A204.1 (cell line): ENCODE measurements around the gene DBF4.
A peak's percentile ranks its signal among the peaks of the same experiment; 100 is the strongest.
"Not testable (repeated sequence)": the region's sequence is repeated elsewhere in the genome, so short reads cannot be mapped to it uniquely, and the experiment has no call there.

ENCODE experiments used
- FAIRE-seq: peaks from 2 replicates; lab custom pipeline; 2012; peaks lifted over from hg19 to GRCh38; lab: Jason Lieb, UNC

The DBF4 gene

DNA sequence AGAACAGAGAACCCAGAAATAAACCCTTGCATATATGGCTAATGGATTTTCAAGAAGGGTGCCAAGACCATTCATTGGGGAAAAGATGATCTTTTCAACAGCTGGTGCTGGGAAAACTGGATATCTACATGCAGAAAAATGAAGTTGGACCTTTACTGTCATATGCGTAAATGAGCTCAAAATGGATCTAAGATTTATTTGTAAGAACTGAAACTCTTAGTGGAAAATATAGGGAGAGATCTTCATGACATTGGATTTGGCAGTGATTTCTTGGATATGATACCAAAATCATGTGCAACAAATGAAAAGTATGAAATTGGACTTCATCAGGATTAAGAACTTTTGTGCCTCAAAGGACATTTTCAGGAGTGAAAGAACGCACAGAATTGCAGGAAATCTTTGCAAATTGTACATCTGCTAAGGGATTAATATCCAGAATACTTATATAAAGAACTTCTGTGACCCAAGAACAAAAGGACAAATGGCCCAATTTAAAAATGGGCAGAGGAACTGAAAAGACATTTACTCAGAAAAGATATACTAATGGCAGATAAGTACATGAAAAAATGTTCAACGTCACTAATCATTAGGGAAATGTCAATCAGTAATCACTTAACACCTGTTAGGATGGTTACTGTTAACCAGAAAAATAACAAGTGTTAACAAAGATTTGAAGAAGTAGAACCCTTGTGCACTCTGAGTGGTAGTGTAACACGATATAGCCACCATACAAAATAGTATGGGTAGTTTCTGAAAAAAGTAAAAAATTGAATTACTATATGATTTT is 6.1 kb downstream of the DBF4 start:
- FAIRE-seq: no peak

DNA sequence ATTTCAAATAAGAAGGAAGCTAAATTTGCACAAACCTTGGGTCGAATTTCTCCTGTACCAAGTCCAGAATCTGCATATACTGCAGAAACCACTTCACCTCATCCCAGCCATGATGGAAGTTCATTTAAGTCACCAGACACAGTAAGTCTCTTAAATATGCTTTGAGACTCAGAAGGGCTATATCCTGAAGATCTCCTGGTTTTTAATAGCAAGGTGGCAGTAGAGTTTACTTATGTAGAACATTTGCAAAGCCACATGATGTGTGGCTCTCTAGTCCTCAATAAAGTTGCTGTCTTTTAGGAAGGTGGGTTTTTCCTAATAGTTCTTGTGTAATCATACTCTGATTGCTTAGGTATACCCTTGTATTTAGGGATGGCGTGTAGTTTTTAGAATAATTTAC is 8.7 kb downstream of the DBF4 start:
- no peak for FAIRE-seq

- FAIRE-seq: peak; percentile 99
These were observed 10.6 kb downstream of the DBF4 start for GRCh38 chr7:87886875-87887274.

GRCh38 chr7:87895363-87895762 is 19.1 kb downstream of the DBF4 start:
- no peak for FAIRE-seq

- no peak for FAIRE-seq
These were observed 23.0 kb downstream of the DBF4 start for GRCh38 chr7:87899255-87899654.

GRCh38 chr7:87907136-87907906 is 31.0 kb downstream of the DBF4 start:
- FAIRE-seq: not testable (repeated sequence)

DNA sequence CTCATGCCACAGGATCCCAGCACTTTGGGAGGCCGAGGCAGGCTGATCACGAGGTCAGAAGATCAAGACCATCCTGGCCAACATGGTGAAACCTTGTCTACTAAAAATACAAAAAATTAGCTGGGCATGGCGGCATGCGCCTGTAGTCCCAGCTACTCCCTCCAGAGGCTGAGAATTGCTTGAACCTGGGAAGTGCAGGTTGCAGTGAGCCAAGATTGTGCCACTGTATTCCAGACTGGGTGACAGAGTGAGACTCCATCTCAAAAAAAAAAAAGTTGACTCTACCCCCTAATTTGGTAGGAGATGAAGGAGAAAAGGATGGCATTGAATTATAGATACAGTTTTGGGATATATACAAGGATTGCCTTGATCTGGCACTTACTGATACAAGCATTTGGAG is 32.5 kb downstream of the DBF4 start:
- not testable (repeated sequence) for FAIRE-seq

DNA sequence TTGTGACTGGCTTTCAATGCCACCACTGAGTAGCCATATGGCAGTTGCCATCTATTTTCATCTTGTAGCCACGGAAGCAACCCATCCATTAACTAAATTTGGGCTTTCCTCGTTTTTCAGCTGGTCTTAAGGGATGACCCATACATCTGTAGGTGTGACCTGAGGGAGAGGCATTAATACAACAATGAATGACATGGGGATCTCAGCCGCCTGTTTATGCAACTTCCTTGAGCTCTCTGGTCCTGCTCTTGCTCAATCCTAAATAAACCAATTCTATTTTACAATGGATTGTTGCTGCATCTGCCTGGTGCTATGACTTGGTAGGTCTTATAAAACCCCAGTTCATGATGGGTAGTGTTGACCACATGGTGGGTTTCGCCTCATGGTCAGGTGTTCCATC is 35.8 kb downstream of the DBF4 start:
- no peak for FAIRE-seq

DNA sequence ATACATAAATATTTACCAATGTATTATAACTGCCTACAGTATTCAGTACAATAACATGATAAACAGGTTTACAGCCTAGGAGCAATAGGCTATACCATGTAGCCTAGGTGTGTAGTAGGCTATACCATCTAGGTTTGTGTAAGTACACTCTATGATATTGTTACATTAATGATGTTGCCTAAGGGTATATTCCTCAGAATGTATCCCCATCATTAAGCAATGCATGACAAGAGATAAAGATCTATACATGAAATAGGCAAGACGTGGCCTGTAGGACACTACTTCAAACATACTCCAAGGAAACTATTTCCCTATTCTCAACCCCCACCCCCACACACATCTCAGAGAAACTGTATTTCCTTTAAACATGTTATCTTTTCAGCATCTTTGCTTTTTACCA is 42.4 kb downstream of the DBF4 start:
- FAIRE-seq: no peak

- FAIRE-seq: no peak
These were observed 43.6 kb downstream of the DBF4 start for GRCh38 chr7:87919875-87920274.

- no peak for FAIRE-seq
These were observed 44.3 kb downstream of the DBF4 start for GRCh38 chr7:87920578-87920977.

DNA sequence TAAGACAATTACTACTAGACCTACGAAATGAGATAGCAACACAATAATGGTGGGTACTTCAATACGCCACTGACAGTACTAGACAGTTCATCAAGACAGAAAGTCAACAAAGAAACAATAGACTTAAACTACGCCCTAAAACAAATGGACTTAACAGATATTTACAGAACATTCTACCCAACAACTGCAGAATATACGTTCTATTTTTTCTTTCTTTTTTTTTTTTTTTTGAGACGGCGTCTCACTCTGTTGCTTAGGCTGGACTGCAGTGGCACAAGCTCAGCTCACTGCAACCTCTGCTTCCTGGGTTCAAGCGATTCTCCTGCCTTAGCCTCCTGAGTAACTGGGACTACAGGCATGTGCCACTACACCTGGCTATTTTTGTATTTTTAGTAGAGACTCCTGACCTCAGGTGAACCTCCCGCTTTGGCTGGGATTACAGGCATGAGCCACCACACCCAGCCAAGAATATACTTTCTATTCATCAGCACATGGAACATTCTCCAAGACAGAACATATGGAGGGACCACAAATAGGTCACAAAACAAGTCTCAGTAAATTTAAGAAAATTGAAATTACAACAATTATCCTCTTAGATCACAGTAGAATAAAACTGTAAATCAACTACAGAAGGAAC is 46.6 kb downstream of the DBF4 start:
- FAIRE-seq: not testable (repeated sequence)

GRCh38 chr7:87926581-87927461 is 50.5 kb downstream of the DBF4 start:
- FAIRE-seq: no peak

- no peak for FAIRE-seq
These were observed 57.3 kb downstream of the DBF4 start for GRCh38 chr7:87933605-87933952.

DNA sequence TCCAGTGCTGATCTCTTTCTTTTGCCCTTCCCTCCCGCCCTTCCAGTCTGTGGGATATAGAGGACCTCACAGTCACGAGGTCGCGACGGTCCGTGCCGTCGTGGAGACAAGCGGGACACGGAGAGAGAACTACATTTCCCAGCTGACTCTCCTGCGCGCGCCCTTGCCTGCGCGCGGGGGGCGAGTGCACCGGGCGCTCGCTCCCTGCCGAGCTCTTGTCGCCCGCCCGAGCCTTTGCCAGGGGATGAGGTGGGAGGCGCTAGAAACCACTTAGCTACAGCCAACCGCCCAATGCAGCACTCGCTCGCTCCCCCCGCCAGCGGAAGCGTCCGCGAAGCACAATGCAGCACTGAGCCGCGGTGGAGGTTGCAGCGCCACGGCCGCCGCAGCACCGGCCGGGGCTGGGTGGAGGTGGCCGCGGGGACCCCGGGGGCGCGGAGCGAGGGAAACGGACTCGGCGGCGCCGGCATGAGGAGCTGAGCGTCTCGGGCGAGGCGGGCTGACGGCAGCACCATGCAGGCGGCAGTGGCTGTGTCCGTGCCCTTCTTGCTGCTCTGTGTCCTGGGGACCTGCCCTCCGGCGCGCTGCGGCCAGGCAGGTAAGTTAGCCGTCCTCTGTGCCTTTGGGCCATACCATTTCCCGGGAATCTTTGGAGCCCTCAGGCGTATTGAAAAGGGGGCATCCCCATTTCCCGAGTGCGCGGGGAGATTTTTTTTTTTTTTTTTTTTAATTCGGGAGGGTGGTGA is 57.8 kb downstream of the DBF4 start, which contains the start of gene ADAM22:
ADAM22 (plus strand) TSS at position 299 of the 746 bp plus-strand sequence; CDS start at position 514, 215 bp downstream.
- no peak for FAIRE-seq

- FAIRE-seq: no peak
These were observed 58.5 kb downstream of the DBF4 start for GRCh38 chr7:87934699-87935383.

DNA sequence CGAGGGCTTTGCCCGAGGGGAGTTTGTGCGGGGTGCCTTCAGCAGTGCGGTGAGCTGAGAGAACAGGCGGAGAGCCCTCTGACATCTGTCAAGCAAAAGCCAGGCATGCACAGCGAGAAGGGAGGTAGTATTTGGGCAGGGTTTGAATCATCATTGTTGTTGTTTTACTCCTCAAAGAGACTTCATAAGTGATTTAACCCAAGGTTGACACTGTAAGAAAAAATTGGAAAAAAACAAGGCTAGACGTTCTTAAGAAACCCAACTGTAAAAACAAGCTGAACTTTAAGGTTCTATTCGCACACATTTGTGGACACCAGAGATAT is 59.1 kb downstream of the DBF4 start:
- no peak for FAIRE-seq

- FAIRE-seq: no peak
These were observed 64.8 kb downstream of the DBF4 start for GRCh38 chr7:87941138-87941537.

GRCh38 chr7:87944547-87944946 is 68.3 kb downstream of the DBF4 start:
- FAIRE-seq: no peak

DNA sequence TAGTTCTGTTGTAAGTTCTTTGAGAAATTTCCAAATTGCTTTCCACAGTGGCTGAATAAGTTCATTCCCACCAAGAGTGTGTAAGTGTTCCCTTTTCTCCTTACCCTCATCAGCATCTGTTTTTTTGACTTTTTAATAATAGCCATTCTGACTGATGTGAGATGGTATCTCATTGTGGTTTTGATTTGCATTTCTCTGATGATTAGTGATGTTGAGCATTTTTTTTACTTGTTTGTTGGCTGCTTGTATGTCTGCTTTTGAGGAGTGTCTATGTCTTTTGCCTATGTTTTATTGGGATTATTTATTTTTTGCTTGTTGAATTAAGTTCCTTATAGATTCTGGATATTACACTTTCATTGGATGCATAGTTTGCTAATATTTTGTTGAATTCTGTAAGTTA is 69.6 kb downstream of the DBF4 start:
- not testable (repeated sequence) for FAIRE-seq

- no peak for FAIRE-seq
These were observed 72.1 kb downstream of the DBF4 start for GRCh38 chr7:87948371-87948770.
